Activated CD4-positive, CD25-positive, alpha-beta regulatory T cell (primary cell): Measurements from ENCODE around the gene NHS.

Experiments
- DNase-seq, 4 experiments: peaks; one replicate each; lab custom pipeline; 2025; lab: John Stamatoyannopoulos, UW

Gene NHS

GRCh38 chrX:17674601-17675000, 299.6 kb downstream of the NHS start:
- DNase-seq = no peak

GRCh38 chrX:17679261-17679660, 304.3 kb downstream of the NHS start:
- no peak for DNase-seq

DNA sequence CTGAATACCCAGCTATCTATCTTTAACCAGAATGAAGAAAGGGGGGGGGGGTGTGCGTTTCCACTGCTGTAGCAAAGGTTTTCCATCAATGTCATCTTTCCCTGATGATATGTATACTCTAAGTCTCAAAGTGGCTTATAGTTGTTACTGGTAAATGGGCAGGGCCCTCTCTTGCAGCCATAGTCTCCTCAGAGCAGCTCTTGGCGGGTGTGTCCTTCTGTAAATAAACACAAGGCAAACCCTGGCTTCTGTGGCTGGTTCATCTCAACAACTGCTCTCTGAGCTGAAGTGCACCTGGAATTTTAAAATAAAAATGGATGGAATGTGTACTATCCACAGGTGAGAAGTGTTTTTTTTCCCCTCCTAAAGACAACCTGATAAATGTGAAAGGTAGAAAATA, 304.8 kb downstream of the NHS start:
- DNase-seq = no peak

DNA sequence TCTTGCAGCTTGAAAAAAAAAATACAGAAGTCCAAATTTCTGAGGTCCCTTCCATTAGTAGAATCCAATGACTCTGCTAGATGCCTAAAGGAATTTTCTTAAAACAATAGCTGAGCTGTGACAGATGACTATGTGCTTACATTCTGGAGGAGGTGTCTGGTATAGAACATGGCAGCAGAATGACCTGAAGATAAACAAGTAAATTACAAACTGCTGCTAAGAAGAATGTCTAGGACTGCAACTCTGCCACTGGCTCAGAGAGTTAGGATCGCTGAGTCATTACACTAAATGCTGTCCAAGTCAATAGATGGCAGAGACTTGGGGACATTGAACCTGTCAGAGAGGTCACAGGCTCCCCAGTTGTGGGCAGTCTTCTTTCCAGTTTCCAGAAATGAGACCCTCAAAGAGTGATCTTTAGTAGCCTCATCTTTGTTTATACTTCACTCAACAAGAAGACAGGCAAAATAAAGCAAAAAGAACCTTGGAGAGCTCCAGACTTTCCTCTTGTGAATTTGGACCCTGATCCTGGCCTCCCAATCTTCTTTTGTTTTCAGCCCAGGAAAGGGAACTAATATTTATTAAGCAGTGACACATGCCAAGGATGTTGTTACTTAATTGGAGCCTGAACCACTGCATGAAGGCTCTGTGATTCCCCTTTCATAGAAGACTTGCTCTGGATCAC, 305.9 kb downstream of the NHS start:
- DNase-seq = no peak

- DNase-seq = no peak
Observed at GRCh38 chrX:17682259-17682658, 307.3 kb downstream of the NHS start.

DNA sequence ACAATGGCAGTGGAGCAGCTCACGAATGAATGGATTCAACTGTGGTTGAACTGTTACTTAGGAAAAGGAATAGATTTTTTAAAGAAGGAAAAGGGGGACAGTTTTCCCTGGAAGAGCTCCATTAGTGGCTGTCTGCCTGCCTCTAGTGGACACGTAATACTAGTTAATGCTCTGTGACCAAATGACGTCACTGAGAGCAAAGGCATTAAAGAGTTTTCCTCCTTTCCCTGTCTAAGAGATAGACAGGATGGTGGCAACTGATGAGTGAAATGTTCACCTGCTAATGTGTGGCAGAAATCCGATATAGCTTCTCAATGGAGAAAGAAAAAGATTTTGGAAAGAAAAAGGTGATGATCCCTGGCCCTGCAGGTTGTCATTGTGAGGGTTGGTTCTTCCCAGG, 310.0 kb downstream of the NHS start:
- DNase-seq = no peak

DNA sequence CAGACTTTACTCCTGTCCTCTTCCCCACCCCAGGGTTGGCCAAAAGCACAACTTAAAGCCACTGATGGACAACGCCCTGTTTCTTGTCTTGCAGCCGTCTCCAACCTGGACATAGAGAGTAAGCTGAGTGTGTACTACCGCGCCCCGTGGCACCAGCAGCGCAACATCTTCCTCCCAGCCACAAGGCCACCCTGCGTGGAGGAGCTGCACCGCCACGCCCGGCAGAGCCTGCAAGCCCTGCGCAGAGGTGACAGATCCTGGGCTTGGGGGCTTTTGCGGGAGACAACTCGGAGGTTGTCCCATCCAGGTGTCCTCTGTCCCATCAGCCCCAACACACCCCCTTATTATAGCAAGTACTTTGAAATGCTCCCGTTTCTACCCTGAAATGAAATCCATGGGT, 312.6 kb downstream of the NHS start:
- DNase-seq = no peak

DNA sequence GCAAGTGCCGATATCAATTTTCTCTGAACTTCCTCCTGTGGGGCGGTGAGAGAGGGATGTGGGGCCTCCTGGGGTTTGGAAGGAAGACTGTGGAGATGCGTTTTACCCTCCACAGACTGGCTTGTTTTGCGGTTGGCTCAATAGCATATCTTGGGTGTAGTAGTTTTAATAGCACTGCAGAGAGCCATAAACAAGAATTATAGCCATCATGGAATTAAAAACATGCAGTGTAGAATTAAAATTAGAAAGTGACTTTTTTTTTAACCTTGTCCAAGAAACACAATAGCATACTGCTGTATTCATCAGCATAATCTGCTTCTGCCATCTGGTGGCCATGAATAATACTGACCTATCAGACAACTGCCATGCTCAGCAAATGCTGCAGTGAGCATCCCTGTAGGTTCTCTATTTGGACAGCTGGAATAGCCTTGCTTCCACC, 315.0 kb downstream of the NHS start:
- no peak for DNase-seq

GRCh38 chrX:17692709-17693346, 317.8 kb downstream of the NHS start:
- DNase-seq = no peak

DNA sequence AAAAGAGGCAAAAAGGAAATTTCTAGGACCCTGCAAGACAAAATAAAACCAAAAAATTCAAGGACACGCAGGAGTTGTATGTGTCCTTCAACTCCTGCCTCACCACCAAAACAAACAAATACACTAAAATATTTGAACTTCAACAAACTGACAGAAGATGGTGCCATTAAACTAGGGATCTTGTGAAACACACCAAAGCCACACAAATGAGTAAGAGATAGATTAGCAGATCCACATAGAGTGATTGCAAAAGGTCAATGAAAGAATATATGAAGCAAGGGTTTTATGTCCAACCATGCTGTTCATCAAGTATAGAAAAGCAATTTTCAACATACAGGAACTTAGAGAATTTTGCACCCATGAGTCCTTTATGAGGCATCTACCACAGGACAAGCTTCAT, 322.2 kb downstream of the NHS start:
- no peak for DNase-seq

DNA sequence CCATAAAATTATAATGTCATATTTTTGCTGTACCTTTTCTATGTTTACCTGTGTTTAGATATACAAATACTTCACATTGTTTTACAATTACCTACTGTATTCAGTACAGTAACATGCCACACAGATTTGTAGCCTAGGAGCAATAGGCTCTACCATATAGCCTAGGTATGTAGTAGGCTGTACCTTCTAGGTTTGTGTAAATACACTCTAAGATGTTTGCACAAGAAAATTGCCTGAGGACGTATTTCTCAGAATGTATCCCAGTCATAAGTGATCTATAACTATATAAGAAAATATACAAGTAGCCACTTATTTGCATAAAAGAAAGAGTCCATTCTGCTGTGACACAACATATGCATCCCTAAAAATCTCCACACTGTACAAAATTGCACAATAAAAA, 326.0 kb downstream of the NHS start:
- no peak for DNase-seq

DNA sequence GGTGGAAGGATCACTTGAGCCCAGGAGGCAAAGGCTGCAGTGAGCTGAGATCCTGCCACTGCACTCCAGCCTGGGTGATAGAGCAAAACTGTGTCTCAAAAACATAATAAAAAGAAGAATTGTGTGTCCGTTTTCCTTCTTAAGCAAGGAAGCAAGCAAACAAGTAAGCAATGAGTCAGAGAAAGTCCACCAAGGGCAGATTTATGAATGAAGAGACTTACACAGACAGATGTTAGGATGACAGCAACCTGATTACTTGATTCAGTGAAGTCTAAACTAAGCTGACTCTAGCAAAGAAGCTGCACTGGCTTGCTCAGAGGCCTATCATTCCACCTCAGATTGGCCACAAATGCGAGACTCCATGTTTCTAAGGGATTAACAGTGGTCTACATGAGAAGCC, 328.2 kb downstream of the NHS start:
- no peak for DNase-seq

DNA sequence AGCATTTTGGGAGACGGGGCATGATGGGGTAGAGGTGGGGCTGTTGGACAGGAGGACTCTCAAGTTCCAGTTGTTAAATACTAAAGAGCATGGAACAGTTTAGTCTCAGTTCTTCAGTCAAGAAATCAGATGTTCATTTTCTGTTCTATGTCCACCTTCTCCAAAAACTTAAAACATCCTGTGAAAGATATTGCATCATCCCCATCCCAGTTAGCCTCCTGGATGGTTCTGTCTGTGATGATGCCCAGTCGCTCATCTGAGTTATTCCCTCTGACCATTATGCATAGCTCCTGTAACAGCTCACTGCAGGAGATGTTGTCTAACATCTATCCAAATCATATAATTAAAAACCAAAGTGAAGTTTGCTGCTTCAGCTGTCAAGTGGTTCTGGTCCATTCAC, 330.2 kb downstream of the NHS start:
- no peak for DNase-seq

DNA sequence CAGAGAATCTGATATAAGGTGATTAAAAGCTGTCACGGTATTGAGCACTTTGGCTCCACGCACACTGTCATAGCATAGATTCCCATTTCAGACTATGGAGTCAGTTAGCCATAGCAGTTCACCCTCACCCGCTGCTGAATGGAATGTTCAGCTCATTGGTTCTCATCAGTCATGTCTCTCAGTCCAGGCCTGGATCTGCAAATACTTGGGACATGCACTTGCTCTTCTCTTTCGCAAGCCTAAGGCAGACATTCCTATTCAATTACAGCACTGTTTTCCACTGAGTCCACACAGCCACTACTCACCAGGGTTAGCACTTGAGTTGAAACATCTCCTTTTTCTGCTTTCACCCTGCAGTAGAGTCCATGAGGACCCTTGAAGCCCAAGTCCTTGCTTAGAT, 331.7 kb downstream of the NHS start:
- no peak for DNase-seq

- no peak for DNase-seq
Observed at GRCh38 chrX:17707731-17708130, 332.7 kb downstream of the NHS start.

- DNase-seq = no peak
Observed at GRCh38 chrX:17710871-17711301, 335.9 kb downstream of the NHS start.

DNA sequence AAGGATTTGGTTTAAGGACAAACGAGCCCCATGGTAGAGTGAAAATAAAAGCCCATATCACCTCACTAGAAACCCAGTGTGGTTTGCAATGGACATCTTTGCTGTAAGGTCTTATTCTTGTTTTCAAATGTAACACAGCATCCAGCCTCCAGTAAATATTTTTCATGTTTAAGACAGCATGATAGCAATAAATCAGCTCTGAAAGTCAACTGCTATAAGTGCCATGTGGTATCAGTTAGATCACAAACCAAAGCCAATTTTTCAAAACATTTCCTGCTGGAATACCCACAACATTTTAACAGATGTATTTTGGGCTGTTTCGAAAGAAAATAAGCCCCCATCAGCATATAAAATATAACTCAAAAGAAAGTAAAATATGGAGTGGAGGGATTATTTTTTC, 338.3 kb downstream of the NHS start:
- DNase-seq = no peak

- no peak for DNase-seq
Observed at GRCh38 chrX:17718649-17719165, 343.7 kb downstream of the NHS start.

GRCh38 chrX:17719711-17720110, 344.7 kb downstream of the NHS start:
- DNase-seq = no peak

DNA sequence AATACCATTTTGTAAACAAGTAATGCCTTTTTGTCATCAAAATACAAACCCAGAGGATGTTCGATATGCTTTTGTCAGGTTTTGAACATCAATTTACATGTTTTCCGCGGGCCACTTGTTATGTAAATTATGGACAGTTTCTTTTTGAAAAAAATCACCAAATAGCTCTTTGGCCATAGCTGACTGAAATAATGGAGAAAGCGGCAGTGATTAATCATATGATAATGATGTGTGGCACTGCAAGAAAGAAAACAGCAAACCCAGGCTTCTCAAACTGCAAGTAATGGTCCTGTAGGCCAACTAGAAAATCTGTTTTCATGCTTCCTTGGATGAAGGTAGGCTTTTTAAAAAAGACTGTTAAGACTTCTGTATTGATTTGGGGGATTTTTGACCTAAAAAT, 346.7 kb downstream of the NHS start:
- DNase-seq = no peak

- no peak for DNase-seq
Observed at GRCh38 chrX:17725181-17725580, 350.2 kb downstream of the NHS start.

DNA sequence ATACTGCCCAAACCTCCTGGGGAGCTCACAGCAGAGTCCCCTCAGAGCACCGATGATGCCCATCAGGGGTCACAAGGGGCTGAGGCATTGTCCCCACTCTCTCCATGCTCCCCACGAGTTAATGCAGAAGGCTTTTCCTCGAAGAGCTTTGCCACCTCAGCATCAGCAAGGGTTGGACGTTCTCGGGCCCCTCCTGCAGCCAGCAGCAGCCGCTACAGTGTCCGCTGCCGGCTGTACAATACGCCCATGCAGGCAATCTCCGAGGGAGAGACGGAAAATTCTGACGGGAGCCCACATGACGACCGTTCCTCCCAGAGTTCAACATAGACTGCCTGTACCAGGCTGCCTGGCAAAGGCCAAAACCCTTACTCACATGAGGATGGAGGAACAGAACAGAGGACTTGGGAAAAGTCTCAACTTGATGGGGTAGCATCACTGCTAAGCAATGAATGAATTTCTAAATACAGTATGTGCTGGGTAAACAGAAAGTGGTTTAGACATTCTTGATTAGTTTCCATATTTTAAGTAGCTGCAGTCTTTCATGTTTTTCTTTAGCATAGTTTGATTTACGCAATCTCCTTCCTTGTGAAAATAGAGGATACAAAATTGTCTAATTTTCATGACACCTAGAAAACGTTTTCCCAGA, 357.3 kb downstream of the NHS start:
- no peak for DNase-seq

DNA sequence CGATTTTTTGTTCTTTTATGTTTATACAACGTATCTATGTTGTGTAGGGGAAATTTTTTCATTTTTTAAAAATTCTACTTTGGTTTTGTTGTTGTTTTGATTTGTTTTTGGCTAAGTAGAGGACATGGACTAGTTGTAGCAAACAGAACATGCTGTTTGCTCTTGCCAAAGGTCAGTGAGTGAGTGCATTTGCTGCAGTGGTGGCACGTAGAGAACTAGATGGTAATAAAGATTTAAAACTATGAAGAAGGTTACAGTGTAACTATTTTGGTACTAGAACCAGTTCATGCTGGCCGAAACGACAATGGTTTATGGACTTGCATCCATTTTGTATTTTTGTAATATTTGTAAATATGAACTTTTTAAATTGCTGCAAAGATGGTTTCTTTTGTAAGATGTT, 360.4 kb downstream of the NHS start:
- no peak for DNase-seq
